Gastroesophageal sphincter (tissue), 3 donors: Measurements from ENCODE around the gene RB1.
"Not testable (repeated sequence)": the region's sequence is repeated elsewhere in the genome, so short reads cannot be mapped to it uniquely, and the experiment has no call there.

Source experiments
- CTCF ChIP-seq, 4 experiments: fragments of 200-600 bp in 2 of 4; fragments of 450-650 bp in 2 of 4; sonication (generic) in 1 of 4; IDR thresholded peaks; one replicate each; pipeline ENCODE4 v1.5.1; 2017 to 2019; ENCODE audit warnings: antibody characterized with exemption in 4 of 4, mild to moderate bottlenecking in 2 of 4, moderate library complexity in 2 of 4
- POLR2A ChIP-seq, 2 donors: fragments of 450-650 bp; IDR thresholded peaks; one replicate each; pipeline ENCODE4 v1.6.1; 2017; ENCODE audit warnings: antibody characterized with exemption in 2 of 2, mild to moderate bottlenecking in 2 of 2, moderate library complexity in 1 of 2

DNA sequence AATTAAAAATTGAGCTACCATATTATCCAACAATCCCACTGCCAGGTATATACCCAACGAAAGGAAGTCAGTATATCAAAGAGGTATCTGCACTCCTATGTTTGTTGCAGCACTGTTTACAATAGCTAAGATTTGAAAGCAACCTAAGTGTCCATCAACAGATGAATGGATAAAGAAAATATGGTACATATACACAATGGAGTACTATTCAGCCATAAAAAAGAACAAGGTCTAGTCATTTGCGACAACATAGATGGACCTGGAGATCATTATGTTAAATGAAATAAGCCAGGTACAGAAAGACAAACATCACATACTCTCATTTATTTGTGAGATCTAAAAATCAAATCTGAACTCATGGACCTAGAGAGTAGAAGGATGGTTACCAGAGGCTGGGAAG, 52.0 kb downstream of the RB1 start:
- not testable (repeated sequence) for TF ChIP-seq CTCF, POLR2A (IDR thresholded peaks at IDR 0.05)
